ENCODE measurements around the gene SPTSSA. TPM values are rescaled to one million over a fixed set of nuclear protein-coding genes. Genes with fewer than 3 reads are reported as not detected.

Gene SPTSSA
- total RNA-seq, 1 donor from 2014 or later: 14.9 TPM

GRCh38 chr14:34475163-34475562 is 13.1 kb upstream of the SPTSSA start:
- no peak overlapping the region for H3K4me3 Mint-ChIP-seq
- H3K27me3 Mint-ChIP-seq: peaks cover 4% of the 10 kb centered on the region
- no peak for TF ChIP-seq CTCF (conservative IDR thresholded peaks at IDR 0.05)
- no peaks in the 10 kb centered on the region for H3K36me3 Mint-ChIP-seq
- no peaks in the 10 kb centered on the region for H3K4me1 Mint-ChIP-seq (ENCODE audit: unreplicated experiment)
- H3K9me3 Mint-ChIP-seq: no peaks in the 10 kb centered on the region
- H3K27ac Mint-ChIP-seq: no peak overlapping the region
- no peak for DNase-seq (ENCODE audit: extremely low spot score, unreplicated experiment)

GRCh38 chr14:34474187-34474679 is 12.2 kb upstream of the SPTSSA start:
- Mint-ChIP-seq H3K27ac (no peak overlapping the region), H3K4me3 (no peak overlapping the region), H3K4me1 (ENCODE audit: unreplicated experiment) (no peaks in the 10 kb centered on the region), H3K27me3 (peaks cover 4% of the 10 kb centered on the region), H3K36me3 (no peaks in the 10 kb centered on the region), H3K9me3 (no peaks in the 10 kb centered on the region)
- TF ChIP-seq CTCF (conservative IDR thresholded peaks at IDR 0.05): no peak
- no peak for DNase-seq (ENCODE audit: extremely low spot score, unreplicated experiment)

- Mint-ChIP-seq H3K4me1 (ENCODE audit: unreplicated experiment) (no peaks in the 10 kb centered on the region), H3K4me3 (no peak overlapping the region), H3K27ac (no peak overlapping the region), H3K9me3 (no peaks in the 10 kb centered on the region), H3K27me3 (peaks cover 4% of the 10 kb centered on the region), H3K36me3 (no peaks in the 10 kb centered on the region)
- no peak for TF ChIP-seq CTCF (conservative IDR thresholded peaks at IDR 0.05)
- no peak for DNase-seq (ENCODE audit: extremely low spot score, unreplicated experiment)
Measured at GRCh38 chr14:34472706-34473279, 10.8 kb upstream of the SPTSSA start.

- no peak for TF ChIP-seq CTCF (conservative IDR thresholded peaks at IDR 0.05)
- Mint-ChIP-seq H3K4me1 (ENCODE audit: unreplicated experiment) (no peaks in the 10 kb centered on the region), H3K4me3 (no peak overlapping the region), H3K27me3 (peaks cover 4% of the 10 kb centered on the region), H3K9me3 (no peaks in the 10 kb centered on the region), H3K36me3 (no peaks in the 10 kb centered on the region), H3K27ac (no peak overlapping the region)
- DNase-seq (ENCODE audit: extremely low spot score, unreplicated experiment): no peak
Measured at GRCh38 chr14:34470319-34470718, 8.3 kb upstream of the SPTSSA start.

- Mint-ChIP-seq H3K4me1 (ENCODE audit: unreplicated experiment) (peaks cover 6% of the 10 kb centered on the region), H3K9me3 (no peaks in the 10 kb centered on the region), H3K4me3 (no peak overlapping the region), H3K27me3 (no peaks in the 10 kb centered on the region), H3K36me3 (no peaks in the 10 kb centered on the region), H3K27ac (no peak overlapping the region)
- DNase-seq (ENCODE audit: extremely low spot score, unreplicated experiment): no peak
- TF ChIP-seq CTCF (conservative IDR thresholded peaks at IDR 0.05): no peak
Measured at GRCh38 chr14:34466691-34467090, 4.7 kb upstream of the SPTSSA start.

Measured in type B pancreatic cell (in vitro differentiated cells).